Measurements from ENCODE around the gene CPNE7.
A peak's percentile ranks its signal among the peaks of the same experiment; 100 is the strongest.

Gene CPNE7

GRCh38 chr16:89549007-89549700 lies 26.4 kb upstream of the CPNE7 start:
- Histone ChIP-seq H3K27me3 (replicated peaks; ENCODE audit: control insufficient read depth, insufficient read depth, low read length, poor library complexity, severe bottlenecking) (no peaks in the 10 kb centered on the region), H3K4me3 (ENCODE audit: insufficient read depth, low read depth, low read length, poor library complexity, severe bottlenecking) (no peak overlapping the region), H3K4me1 (ENCODE audit: control insufficient read depth, insufficient read depth, low read length, poor library complexity, severe bottlenecking) (no peaks in the 10 kb centered on the region), H3K9me3 (ENCODE audit: control insufficient read depth, low read length) (no peaks in the 10 kb centered on the region), H3K27ac (ENCODE audit: insufficient read depth, low read length, poor library complexity, severe bottlenecking) (peak overlapping the region; percentile 12), H3K36me3 (ENCODE audit: control insufficient read depth, insufficient read depth, low read length) (peaks cover 61% of the 10 kb centered on the region)
- DNase-seq, result no peak

GRCh38 chr16:89550421-89551007 lies 25.0 kb upstream of the CPNE7 start:
- H3K4me3 ChIP-seq (ENCODE audit: insufficient read depth, low read depth, low read length, poor library complexity, severe bottlenecking), result no peak overlapping the region
- no peak for DNase-seq
- no peaks in the 10 kb centered on the region for H3K9me3 ChIP-seq (ENCODE audit: control insufficient read depth, low read length)
- no peaks in the 10 kb centered on the region for H3K4me1 ChIP-seq (ENCODE audit: control insufficient read depth, insufficient read depth, low read length, poor library complexity, severe bottlenecking)
- peaks cover 57% of the 10 kb centered on the region for H3K36me3 ChIP-seq (ENCODE audit: control insufficient read depth, insufficient read depth, low read length)
- H3K27me3 ChIP-seq (replicated peaks; ENCODE audit: control insufficient read depth, insufficient read depth, low read length, poor library complexity, severe bottlenecking), result no peaks in the 10 kb centered on the region
- no peak overlapping the region for H3K27ac ChIP-seq (ENCODE audit: insufficient read depth, low read length, poor library complexity, severe bottlenecking)

DNA sequence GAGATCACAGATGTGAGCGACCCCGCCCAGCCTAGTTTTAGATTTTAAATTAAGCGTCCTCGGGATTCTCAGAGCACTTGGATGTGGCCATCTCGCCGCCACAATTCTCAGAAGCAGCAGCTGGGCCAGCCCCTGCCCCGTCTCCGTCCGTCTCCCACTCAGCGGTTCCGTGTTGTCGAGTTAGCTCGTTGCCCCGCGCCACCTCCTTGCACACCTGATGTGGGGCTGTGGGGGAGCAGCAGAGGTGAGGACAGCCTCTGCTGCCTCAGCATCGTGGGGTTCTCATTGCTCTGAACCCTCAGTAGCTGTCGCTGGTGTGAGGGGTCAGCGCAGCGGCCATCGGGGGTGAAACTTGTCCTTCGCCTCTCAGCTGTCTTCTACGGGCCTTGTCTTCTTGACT lies 23.2 kb upstream of the CPNE7 start:
- DNase-seq, result no peak
- peaks cover 42% of the 10 kb centered on the region for H3K36me3 ChIP-seq (ENCODE audit: control insufficient read depth, insufficient read depth, low read length)
- H3K4me3 ChIP-seq (ENCODE audit: insufficient read depth, low read depth, low read length, poor library complexity, severe bottlenecking), result no peak overlapping the region
- H3K4me1 ChIP-seq (ENCODE audit: control insufficient read depth, insufficient read depth, low read length, poor library complexity, severe bottlenecking), result peaks cover under 1% of the 10 kb centered on the region
- H3K27ac ChIP-seq (ENCODE audit: insufficient read depth, low read length, poor library complexity, severe bottlenecking), result no peak overlapping the region
- no peaks in the 10 kb centered on the region for H3K9me3 ChIP-seq (ENCODE audit: control insufficient read depth, low read length)
- H3K27me3 ChIP-seq (replicated peaks; ENCODE audit: control insufficient read depth, insufficient read depth, low read length, poor library complexity, severe bottlenecking), result no peaks in the 10 kb centered on the region

GRCh38 chr16:89552913-89553312 lies 22.6 kb upstream of the CPNE7 start:
- H3K4me3 ChIP-seq (ENCODE audit: insufficient read depth, low read depth, low read length, poor library complexity, severe bottlenecking), result no peak overlapping the region
- no peak for DNase-seq
- no peak overlapping the region for H3K27ac ChIP-seq (ENCODE audit: insufficient read depth, low read length, poor library complexity, severe bottlenecking)
- peaks cover 2% of the 10 kb centered on the region for H3K4me1 ChIP-seq (ENCODE audit: control insufficient read depth, insufficient read depth, low read length, poor library complexity, severe bottlenecking)
- H3K9me3 ChIP-seq (ENCODE audit: control insufficient read depth, low read length), result no peaks in the 10 kb centered on the region
- peaks cover 39% of the 10 kb centered on the region for H3K36me3 ChIP-seq (ENCODE audit: control insufficient read depth, insufficient read depth, low read length)
- no peaks in the 10 kb centered on the region for H3K27me3 ChIP-seq (replicated peaks; ENCODE audit: control insufficient read depth, insufficient read depth, low read length, poor library complexity, severe bottlenecking)

DNA sequence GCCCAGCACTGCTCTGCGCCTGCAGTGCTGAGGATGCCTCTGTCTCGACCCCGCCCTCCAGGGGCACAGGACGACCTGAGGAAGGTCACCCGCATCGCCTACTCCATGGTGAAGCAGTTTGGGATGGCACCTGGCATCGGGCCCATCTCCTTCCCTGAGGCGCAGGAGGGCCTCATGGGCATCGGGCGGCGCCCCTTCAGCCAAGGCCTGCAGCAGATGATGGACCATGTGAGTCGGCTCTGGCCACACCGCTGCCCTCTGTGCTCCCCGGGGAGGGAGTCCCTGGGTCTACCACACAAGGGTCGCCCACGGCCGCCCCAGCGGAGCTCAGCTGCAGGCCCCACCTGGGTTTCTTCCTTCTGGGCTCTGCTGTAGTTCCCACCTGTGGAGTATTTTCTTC lies 21.8 kb upstream of the CPNE7 start:
- Histone ChIP-seq H3K9me3 (ENCODE audit: control insufficient read depth, low read length) (no peaks in the 10 kb centered on the region), H3K27ac (ENCODE audit: insufficient read depth, low read length, poor library complexity, severe bottlenecking) (no peak overlapping the region), H3K4me3 (ENCODE audit: insufficient read depth, low read depth, low read length, poor library complexity, severe bottlenecking) (no peak overlapping the region), H3K4me1 (ENCODE audit: control insufficient read depth, insufficient read depth, low read length, poor library complexity, severe bottlenecking) (peaks cover 2% of the 10 kb centered on the region), H3K27me3 (replicated peaks; ENCODE audit: control insufficient read depth, insufficient read depth, low read length, poor library complexity, severe bottlenecking) (no peaks in the 10 kb centered on the region), H3K36me3 (ENCODE audit: control insufficient read depth, insufficient read depth, low read length) (peaks cover 31% of the 10 kb centered on the region)
- DNase-seq, result no peak

DNA sequence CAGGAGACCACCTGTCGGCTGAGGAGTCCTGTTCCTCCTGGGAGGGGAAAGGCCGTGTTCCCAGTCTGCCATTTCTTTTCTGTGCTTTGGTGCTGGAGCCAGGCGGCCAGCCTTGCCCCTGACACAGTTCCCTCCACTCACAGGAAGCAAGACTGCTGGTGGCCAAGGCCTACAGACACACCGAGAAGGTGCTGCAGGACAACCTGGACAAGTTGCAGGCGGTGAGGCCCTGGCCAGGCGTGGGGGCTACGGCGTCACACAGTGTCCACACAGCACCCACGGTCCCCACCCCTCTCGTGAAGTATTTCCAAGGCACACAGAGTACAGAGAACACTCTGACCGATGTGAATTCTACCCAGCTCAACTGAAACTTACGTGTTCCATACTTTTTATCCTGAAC lies 21.2 kb upstream of the CPNE7 start:
- Histone ChIP-seq H3K27me3 (replicated peaks; ENCODE audit: control insufficient read depth, insufficient read depth, low read length, poor library complexity, severe bottlenecking) (no peaks in the 10 kb centered on the region), H3K27ac (ENCODE audit: insufficient read depth, low read length, poor library complexity, severe bottlenecking) (no peak overlapping the region), H3K4me1 (ENCODE audit: control insufficient read depth, insufficient read depth, low read length, poor library complexity, severe bottlenecking) (peaks cover 2% of the 10 kb centered on the region), H3K36me3 (ENCODE audit: control insufficient read depth, insufficient read depth, low read length) (peaks cover 28% of the 10 kb centered on the region), H3K9me3 (ENCODE audit: control insufficient read depth, low read length) (no peaks in the 10 kb centered on the region), H3K4me3 (ENCODE audit: insufficient read depth, low read depth, low read length, poor library complexity, severe bottlenecking) (no peak overlapping the region)
- DNase-seq, result no peak

DNA sequence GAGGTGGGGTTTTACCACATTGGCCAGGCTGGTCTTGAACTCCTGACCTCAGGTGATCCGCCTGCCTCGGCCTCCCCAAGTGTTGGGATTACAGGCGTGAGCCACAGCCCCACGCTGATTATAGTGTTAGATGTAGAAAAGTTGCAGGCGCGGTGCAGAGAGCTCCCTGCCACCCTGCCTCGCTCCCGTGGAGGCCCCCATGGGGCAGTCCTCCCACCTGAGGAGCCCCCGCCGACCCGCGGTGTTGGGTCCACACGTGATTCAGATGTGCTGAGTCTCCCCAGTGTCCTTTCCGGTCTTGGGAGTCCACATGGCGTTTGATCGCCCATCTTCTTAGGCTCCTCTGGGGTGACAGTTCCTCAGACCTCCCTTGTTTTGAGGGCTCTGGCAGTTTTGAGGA lies 20.3 kb upstream of the CPNE7 start:
- H3K27me3 ChIP-seq (replicated peaks; ENCODE audit: control insufficient read depth, insufficient read depth, low read length, poor library complexity, severe bottlenecking), result no peaks in the 10 kb centered on the region
- no peak overlapping the region for H3K4me3 ChIP-seq (ENCODE audit: insufficient read depth, low read depth, low read length, poor library complexity, severe bottlenecking)
- H3K4me1 ChIP-seq (ENCODE audit: control insufficient read depth, insufficient read depth, low read length, poor library complexity, severe bottlenecking), result peaks cover 9% of the 10 kb centered on the region
- DNase-seq, result no peak
- no peaks in the 10 kb centered on the region for H3K9me3 ChIP-seq (ENCODE audit: control insufficient read depth, low read length)
- peaks cover 28% of the 10 kb centered on the region for H3K36me3 ChIP-seq (ENCODE audit: control insufficient read depth, insufficient read depth, low read length)
- no peak overlapping the region for H3K27ac ChIP-seq (ENCODE audit: insufficient read depth, low read length, poor library complexity, severe bottlenecking)

DNA sequence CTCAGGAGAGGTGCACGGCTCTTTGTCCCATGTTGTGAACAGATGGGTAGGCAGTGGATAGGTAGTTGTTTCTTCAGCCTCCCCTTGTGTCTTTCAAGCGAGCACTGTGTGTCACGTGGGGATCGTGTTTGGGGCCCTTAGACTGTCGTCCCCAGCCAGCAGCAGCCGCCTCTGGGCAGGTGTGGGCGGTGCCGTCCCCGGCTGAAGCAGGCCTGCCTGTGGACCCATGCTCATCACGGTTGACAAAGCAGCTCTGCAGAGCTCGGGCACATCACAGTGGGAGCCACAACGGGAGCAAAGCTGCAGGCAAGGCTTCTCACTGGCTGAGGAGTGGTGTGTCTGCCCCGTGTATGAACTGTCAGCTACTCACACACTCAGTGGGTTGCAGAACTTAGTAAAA lies 19.8 kb upstream of the CPNE7 start:
- H3K27ac ChIP-seq (ENCODE audit: insufficient read depth, low read length, poor library complexity, severe bottlenecking), result no peak overlapping the region
- no peak for DNase-seq
- no peaks in the 10 kb centered on the region for H3K9me3 ChIP-seq (ENCODE audit: control insufficient read depth, low read length)
- no peak overlapping the region for H3K4me3 ChIP-seq (ENCODE audit: insufficient read depth, low read depth, low read length, poor library complexity, severe bottlenecking)
- H3K27me3 ChIP-seq (replicated peaks; ENCODE audit: control insufficient read depth, insufficient read depth, low read length, poor library complexity, severe bottlenecking), result no peaks in the 10 kb centered on the region
- peaks cover 9% of the 10 kb centered on the region for H3K4me1 ChIP-seq (ENCODE audit: control insufficient read depth, insufficient read depth, low read length, poor library complexity, severe bottlenecking)
- H3K36me3 ChIP-seq (ENCODE audit: control insufficient read depth, insufficient read depth, low read length), result peaks cover 24% of the 10 kb centered on the region

GRCh38 chr16:89556750-89557689 lies 18.5 kb upstream of the CPNE7 start:
- peaks cover 17% of the 10 kb centered on the region for H3K4me1 ChIP-seq (ENCODE audit: control insufficient read depth, insufficient read depth, low read length, poor library complexity, severe bottlenecking)
- H3K4me3 ChIP-seq (ENCODE audit: insufficient read depth, low read depth, low read length, poor library complexity, severe bottlenecking), result no peak overlapping the region
- H3K27ac ChIP-seq (ENCODE audit: insufficient read depth, low read length, poor library complexity, severe bottlenecking), result no peak overlapping the region
- H3K9me3 ChIP-seq (ENCODE audit: control insufficient read depth, low read length), result no peaks in the 10 kb centered on the region
- peaks cover 18% of the 10 kb centered on the region for H3K36me3 ChIP-seq (ENCODE audit: control insufficient read depth, insufficient read depth, low read length)
- DNase-seq, result peak; percentile 43 to 66 (median 54)
- H3K27me3 ChIP-seq (replicated peaks; ENCODE audit: control insufficient read depth, insufficient read depth, low read length, poor library complexity, severe bottlenecking), result no peaks in the 10 kb centered on the region
